SK-N-DZ (cell line): ENCODE results near the gene SNAP25.

Experiments used
- DNase-seq: peaks from one replicate; pipeline ENCODE4 v3.0.0-alpha.2; 2015; ENCODE audit warnings: low spot score

The SNAP25 gene

GRCh38 chr20:10216146-10216791, 2.4 kb upstream of the SNAP25 start:
- DNase-seq: no peak

DNA sequence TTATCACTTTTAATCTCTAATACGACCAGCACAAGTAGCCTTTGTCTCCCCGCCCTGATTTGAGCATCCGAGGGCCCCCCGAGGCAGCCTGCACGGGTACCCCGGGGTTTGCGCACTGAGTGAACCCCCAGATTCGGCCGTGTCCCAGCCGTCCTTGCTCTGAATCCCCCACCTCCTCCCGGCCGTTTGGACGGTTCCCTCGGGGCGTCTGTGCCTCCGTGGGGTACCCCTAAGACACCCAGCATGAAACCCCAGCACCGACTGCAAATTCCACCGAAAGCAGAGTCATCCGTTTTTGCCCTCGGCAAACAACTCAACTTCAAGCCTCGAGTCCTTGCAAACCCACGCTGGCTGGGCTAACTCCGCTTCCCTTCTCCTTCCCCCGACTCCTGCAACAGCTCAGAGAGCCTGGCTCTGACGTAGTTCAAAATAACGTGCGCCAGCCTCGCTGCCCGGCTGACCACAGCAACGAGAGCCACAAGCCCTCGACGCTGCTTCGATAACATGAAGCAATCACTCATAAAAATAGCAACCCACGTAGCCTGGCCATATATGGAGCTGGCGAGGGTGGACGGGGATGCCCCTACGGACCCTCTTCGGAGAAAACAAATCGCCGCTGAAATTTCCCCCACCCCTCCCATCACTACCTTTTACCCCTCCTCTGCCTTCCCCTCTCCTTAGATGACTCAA, 764 bp upstream of the SNAP25 start:
- DNase-seq: peak; percentile 89

GRCh38 chr20:10219452-10219791, 792 bp downstream of the SNAP25 start:
- peak; percentile 86 for DNase-seq

- DNase-seq: no peak
Observed at GRCh38 chr20:10219993-10220750, 1.5 kb downstream of the SNAP25 start.

- DNase-seq: no peak
Observed at GRCh38 chr20:10221021-10221420, 2.4 kb downstream of the SNAP25 start.

- peak; percentile 37 for DNase-seq
Observed at GRCh38 chr20:10225439-10226060, 6.9 kb downstream of the SNAP25 start.

DNA sequence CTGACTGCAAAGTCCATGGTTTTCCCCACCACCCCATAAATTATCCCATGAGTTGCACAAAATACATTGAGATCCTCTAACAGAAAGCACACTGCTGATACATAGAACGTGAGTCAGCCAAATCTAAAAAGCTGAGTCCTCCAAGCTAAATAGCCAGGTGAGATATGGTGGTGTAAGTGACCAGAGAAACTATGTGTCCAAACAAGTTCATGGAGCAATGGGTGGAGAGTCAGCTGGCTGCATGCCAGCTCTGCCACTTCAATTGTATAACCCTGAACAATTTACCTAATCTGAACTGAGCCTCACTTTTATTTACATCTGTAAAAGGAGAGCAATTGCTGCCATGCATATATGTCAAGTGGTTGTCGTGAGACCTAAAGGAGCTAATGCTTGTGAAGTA, 9.7 kb downstream of the SNAP25 start:
- no peak for DNase-seq

DNA sequence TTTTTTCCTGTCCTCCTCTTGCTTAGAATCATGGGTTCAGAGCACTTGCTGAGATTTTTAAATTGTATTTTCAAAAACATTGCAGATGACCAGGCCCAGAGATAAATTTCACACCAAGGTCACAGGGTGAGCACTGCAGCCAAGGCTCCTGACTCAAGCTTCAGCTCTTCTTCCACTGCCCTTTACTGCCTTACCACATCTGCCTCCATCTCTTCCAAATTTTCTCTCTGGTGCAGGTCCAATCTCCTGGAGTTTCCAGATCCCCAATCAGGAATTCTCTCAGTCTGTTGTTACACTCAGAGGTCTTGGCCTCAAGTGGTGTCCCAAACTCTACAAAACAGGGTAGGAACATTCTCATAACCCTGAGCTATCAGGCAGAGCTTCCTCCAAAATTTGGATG, 12.7 kb downstream of the SNAP25 start:
- DNase-seq: no peak

GRCh38 chr20:10236540-10237533, 18.2 kb downstream of the SNAP25 start:
- DNase-seq: no peak

DNA sequence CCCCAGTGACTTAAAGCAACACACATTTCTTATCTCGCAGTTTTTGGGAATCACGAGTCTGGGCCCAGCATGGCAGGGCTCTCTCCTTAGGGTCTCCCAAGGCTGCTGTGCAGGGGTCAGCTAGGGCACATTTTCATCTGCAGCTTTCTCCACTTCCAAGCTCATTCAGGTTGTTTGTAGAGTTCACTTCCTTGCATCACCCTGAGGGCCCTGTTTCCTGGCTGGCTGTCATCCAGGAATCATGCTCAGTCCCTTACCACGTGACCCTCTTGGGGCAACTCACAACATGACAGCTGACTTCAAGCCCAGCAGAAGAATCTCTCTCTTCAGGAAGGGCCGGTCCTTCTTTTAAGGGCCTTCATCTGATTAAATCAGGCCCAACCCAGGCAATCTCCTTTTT, 21.3 kb downstream of the SNAP25 start:
- no peak for DNase-seq

- no peak for DNase-seq
Observed at GRCh38 chr20:10240655-10241054, 22.0 kb downstream of the SNAP25 start.

GRCh38 chr20:10242166-10242565, 23.5 kb downstream of the SNAP25 start:
- no peak for DNase-seq

DNA sequence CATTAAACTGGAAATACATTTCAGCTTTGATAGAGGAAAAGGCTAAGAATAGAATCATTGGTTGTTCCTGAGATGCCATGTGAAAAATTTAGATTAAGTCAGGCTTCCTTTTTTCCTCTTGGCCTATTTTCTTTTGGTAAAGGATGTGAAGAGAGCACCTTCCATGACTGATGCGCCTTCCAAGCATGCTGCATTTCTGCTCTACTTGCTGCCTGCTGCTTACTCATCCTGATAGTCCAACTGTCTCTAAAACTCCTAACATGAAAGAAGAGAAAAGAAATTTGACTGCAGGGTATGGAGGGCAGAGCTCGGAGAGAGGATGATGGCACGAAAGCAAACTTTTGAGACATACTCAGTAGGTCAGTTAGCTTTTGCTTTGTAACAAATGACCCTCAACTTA, 28.8 kb downstream of the SNAP25 start:
- no peak for DNase-seq

GRCh38 chr20:10249048-10249770, 30.6 kb downstream of the SNAP25 start:
- DNase-seq: no peak

- no peak for DNase-seq
Observed at GRCh38 chr20:10249822-10250221, 31.2 kb downstream of the SNAP25 start.

- DNase-seq: no peak
Observed at GRCh38 chr20:10250902-10251301, 32.3 kb downstream of the SNAP25 start.

GRCh38 chr20:10253780-10254179, 35.1 kb downstream of the SNAP25 start:
- no peak for DNase-seq

DNA sequence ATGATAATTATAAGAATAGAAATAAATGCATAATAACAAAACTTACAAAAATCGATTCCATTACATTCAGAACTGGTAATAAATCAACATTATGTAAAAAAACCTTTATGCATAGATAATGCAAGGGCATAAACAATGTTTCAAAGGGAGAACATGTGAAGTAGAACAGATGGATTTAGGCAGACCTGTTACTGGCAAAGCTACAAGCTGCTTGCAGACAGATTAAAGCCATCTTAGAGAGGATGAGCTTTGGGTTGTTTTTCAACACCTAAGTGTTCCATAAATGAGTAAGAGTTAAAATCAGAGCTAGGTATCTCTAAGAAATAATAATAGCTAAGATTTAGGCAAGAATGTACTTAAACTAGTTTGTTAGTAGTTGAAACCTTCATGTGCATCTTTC, 37.2 kb downstream of the SNAP25 start:
- DNase-seq: no peak

- no peak for DNase-seq
Observed at GRCh38 chr20:10259166-10259565, 40.5 kb downstream of the SNAP25 start.

DNA sequence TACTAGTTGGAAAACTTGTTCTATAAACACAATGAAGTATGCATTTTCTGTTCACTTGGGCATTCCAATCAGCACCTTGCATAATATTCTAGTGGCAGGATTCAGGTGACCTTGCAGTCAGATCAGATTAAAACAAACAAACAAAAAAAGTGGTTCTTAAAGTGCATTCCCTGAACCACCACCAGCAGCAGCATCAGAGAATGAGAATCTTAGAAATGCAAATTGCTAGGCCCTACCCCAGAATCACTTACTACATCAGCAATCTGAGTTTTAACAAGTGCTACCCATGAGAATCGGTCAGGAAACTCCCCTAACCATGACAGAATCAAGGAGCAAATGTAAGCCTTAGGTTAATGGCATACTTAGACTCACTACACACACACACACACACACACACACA, 41.7 kb downstream of the SNAP25 start:
- DNase-seq: no peak

GRCh38 chr20:10261702-10262101, 43.1 kb downstream of the SNAP25 start:
- no peak for DNase-seq
